Kidney epithelial cell (primary cell): ENCODE measurements around the gene FRMD3. TPM values are rescaled to one million over a fixed set of nuclear protein-coding genes. Genes with fewer than 3 reads are reported as not detected.
A peak's percentile ranks its signal among the peaks of the same experiment; 100 is the strongest.

Experiments
- DNase-seq: peaks from one replicate; pipeline ENCODE4 v3.0.0-alpha.2; 2010; ENCODE audit warnings: low read depth
- H3K27me3 ChIP-seq: 2 replicates; pipeline ENCODE4 v1.6.0; 2011; ENCODE audit warnings: low read length; ENCODE audit not compliant: control insufficient read depth, insufficient read depth
- H3K36me3 ChIP-seq: 2 replicates; pipeline ENCODE4 v1.5.1; 2011; ENCODE audit warnings: low read length; ENCODE audit not compliant: control insufficient read depth, insufficient read depth
- H3K4me3 ChIP-seq: 2 replicates; pipeline ENCODE4 v1.5.1; 2011; ENCODE audit warnings: low read depth, mild to moderate bottlenecking, control low read depth, low read length
- total RNA-seq: library from RNA; depleted of rRNA; stranded (reverse); fragments of >200 nt; gene quantifications from 2 replicates; pipeline ENCODE4 v1.2.3, GENCODE V29; 2015
- TF ChIP-seq, protein P1 (sequence below): IDR thresholded peaks from 2 replicates; pipeline ENCODE4 v1.5.1; 2011; ENCODE audit warnings: mild to moderate bottlenecking, moderate library complexity, low read length, control low read depth, inconsistent platforms; ENCODE audit not compliant: insufficient read depth, poor library complexity, severe bottlenecking

Gene FRMD3
- total RNA-seq, 1 donor from 2014 or later, result 5.2 TPM

DNA sequence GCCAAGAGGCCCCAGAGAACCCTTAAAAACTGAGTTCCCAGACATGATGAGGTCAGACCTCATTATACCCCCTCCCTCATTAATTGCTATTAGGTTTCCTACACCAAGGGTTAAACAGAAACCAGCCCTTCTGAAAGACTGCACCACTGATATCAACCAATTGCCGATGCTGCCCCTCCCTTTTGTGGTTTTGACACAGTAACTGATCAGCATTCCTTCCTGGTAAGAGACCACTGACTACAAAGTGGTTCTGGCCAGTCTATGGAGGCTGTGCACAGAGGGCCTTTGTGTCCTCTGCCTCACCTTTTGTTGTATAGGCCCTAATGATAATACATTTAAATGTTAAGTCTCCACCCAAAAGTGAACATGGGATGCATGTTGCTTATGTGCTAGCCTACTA is 201.5 kb downstream of the FRMD3 start:
- no peak overlapping the region for H3K4me3 ChIP-seq
- H3K36me3 ChIP-seq, result no peaks in the 10 kb centered on the region
- TF ChIP-seq, protein P1, sequence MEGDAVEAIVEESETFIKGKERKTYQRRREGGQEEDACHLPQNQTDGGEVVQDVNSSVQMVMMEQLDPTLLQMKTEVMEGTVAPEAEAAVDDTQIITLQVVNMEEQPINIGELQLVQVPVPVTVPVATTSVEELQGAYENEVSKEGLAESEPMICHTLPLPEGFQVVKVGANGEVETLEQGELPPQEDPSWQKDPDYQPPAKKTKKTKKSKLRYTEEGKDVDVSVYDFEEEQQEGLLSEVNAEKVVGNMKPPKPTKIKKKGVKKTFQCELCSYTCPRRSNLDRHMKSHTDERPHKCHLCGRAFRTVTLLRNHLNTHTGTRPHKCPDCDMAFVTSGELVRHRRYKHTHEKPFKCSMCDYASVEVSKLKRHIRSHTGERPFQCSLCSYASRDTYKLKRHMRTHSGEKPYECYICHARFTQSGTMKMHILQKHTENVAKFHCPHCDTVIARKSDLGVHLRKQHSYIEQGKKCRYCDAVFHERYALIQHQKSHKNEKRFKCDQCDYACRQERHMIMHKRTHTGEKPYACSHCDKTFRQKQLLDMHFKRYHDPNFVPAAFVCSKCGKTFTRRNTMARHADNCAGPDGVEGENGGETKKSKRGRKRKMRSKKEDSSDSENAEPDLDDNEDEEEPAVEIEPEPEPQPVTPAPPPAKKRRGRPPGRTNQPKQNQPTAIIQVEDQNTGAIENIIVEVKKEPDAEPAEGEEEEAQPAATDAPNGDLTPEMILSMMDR, result no peak
- no peak for DNase-seq
- no peaks in the 10 kb centered on the region for H3K27me3 ChIP-seq

GRCh38 chr9:83334320-83334719 is 203.9 kb downstream of the FRMD3 start:
- Histone ChIP-seq H3K4me3 (no peak overlapping the region), H3K36me3 (no peaks in the 10 kb centered on the region), H3K27me3 (no peaks in the 10 kb centered on the region)
- peak; percentile 29 for DNase-seq
- TF ChIP-seq, protein P1, result peak; percentile 84

DNA sequence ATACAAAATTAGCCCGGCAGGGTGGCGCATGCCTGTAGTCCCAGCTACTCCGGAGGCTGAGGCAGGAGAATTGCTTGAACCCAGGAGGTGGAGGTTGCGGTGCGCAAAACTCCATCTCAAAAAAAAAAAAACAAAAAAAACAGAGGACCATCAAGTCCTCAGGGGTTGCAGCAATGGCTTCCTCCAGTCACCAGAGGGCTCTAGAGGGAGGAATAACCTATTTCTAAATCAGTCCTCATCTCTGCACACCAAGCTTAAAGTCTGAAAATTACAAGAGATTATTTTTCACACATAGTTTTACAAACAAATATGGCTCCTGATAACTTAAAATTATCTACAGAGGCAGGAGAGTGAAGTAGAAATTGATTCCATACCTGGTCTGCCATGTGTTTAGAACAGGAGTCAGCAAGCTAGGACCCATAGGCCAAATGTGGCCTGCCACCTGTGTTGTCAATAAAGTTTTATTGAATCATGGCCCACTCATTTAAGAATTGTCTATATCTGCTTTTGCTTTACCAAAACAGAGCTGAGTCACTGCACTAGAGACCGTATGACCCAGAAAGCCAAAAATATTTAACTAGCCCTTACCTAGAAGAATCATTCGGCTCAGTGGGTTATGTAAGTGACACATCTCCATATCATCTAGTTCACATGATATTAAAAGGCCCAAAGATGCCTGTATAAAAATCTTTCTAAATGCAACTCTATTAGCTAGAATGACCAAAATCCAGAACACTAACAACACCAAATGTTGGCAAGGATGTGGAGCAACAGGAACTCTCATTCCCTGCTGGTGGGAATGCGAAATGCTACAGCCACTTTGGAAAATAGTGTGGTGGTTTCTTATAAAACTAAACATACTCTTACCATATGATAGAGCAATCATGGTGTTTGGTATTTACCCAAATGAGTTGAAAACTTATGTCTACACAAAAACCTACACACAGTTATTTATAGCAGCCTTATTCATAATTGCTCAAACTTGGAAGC is 207.7 kb downstream of the FRMD3 start:
- no peak for DNase-seq
- Histone ChIP-seq H3K27me3 (no peaks in the 10 kb centered on the region), H3K36me3 (no peaks in the 10 kb centered on the region), H3K4me3 (no peak overlapping the region)
- TF ChIP-seq, protein P1, result no peak

DNA sequence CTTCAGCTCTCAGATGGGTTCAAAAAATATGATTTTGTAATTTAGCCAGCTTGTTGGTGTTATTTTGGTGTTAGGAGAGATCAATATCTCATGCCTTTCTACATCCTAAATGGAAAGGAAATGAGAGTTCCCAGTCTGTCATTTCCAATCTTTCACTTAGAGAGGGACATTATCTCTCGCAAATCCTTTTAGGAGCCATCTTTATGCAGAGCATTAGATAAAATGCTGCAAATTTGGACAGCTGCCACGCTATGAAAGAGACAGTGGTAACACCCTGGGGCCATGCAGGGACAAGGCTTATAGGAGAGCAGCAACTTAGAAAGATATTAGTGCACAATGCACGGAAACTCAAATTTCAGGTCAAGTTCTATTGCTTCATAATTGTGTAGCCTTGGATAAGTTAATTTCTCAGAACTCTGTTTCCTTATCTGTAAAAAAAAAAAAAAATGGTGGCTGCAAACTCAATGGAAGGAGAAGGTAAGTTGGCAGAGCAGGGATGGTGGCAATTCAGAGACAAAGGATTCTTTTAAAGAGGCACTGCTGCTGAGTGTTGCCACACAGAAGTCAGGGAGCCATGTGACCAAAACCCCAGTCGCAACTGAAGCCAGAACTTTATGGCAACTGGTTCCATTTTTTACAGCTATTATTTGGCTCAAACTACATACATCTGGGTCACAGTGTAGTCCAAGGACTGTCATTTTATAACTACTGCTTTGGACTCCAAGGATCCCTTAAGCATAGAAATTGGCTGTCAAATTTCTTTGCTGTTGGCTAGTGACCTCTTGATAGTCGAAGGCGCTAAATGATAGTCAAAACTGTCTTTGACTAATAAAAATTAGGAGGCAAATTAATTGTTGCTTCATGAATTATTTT is 210.2 kb downstream of the FRMD3 start:
- no peaks in the 10 kb centered on the region for H3K36me3 ChIP-seq
- TF ChIP-seq, protein P1, result no peak

GRCh38 chr9:83327323-83327722 is 210.9 kb downstream of the FRMD3 start:
- TF ChIP-seq, protein P1, result no peak
- Histone ChIP-seq H3K4me3 (no peak overlapping the region), H3K27me3 (no peaks in the 10 kb centered on the region), H3K36me3 (no peaks in the 10 kb centered on the region)
- DNase-seq, result no peak

More for the DNA sequence above, 210.2 kb downstream of the FRMD3 start:
- Histone ChIP-seq H3K27me3 (no peaks in the 10 kb centered on the region), H3K4me3 (no peak overlapping the region)
- DNase-seq, result no peak
